ENCODE data around the gene CEND1. TPM values are rescaled to one million over a fixed set of nuclear protein-coding genes. Genes with fewer than 3 reads are reported as not detected.

Gene CEND1
- total and polyA plus RNA-seq, 2 of the 13 experiments (the other 11 are each of a cell fraction or from before 2014, with no cell fraction given): not detected

DNA sequence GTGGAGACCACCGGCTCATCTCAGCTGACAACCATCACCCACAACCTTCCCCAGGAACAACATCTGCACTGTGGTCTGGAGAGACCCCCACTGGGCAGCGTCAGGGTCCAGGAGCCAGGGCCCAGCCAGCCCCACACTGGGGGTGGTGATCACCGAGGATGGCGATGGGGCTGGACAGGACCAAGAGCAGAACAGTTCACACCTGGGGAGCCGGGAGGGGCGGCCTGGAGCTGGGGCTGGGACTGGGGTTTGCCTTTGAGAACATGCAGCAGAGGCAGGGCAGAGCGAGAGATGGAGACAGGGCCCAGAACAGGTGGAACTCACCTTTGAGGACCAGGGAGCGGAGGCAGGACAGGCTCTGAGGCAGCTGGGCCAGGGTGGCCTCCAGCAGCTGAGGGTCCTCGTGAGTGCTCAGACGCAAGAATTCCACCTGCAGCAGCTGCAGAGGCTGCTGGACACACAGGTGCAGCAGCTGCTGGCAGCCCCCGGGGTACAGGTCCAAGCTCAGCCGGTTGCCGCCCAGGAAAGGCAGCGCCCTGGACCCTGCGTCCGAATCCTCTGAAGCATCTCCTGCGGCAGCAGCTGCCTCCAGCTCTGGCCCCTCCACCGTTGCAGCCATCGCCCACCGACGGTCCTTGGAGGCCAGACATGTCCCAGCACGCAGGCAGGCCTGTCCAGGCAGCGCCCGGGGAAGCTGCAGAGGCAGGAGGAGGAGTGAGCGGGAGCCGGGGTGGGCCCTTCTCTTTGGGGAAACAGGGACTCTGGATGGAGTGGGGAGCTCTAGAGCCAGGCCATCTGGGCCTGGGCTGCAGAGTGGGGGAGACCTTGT, 14.1 kb upstream of the CEND1 start (continued):
- TF ChIP-seq, protein P1, sequence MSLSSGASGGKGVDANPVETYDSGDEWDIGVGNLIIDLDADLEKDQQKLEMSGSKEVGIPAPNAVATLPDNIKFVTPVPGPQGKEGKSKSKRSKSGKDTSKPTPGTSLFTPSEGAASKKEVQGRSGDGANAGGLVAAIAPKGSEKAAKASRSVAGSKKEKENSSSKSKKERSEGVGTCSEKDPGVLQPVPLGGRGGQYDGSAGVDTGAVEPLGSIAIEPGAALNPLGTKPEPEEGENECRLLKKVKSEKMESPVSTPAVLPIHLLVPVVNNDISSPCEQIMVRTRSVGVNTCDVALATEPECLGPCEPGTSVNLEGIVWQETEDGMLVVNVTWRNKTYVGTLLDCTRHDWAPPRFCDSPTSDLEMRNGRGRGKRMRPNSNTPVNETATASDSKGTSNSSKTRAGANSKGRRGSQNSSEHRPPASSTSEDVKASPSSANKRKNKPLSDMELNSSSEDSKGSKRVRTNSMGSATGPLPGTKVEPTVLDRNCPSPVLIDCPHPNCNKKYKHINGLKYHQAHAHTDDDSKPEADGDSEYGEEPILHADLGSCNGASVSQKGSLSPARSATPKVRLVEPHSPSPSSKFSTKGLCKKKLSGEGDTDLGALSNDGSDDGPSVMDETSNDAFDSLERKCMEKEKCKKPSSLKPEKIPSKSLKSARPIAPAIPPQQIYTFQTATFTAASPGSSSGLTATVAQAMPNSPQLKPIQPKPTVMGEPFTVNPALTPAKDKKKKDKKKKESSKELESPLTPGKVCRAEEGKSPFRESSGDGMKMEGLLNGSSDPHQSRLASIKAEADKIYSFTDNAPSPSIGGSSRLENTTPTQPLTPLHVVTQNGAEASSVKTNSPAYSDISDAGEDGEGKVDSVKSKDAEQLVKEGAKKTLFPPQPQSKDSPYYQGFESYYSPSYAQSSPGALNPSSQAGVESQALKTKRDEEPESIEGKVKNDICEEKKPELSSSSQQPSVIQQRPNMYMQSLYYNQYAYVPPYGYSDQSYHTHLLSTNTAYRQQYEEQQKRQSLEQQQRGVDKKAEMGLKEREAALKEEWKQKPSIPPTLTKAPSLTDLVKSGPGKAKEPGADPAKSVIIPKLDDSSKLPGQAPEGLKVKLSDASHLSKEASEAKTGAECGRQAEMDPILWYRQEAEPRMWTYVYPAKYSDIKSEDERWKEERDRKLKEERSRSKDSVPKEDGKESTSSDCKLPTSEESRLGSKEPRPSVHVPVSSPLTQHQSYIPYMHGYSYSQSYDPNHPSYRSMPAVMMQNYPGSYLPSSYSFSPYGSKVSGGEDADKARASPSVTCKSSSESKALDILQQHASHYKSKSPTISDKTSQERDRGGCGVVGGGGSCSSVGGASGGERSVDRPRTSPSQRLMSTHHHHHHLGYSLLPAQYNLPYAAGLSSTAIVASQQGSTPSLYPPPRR (CRISPR knock-in tag; IDR thresholded peaks at IDR 0.05; ENCODE audit: borderline replicate concordance): no peak
- TF ChIP-seq, protein P2, sequence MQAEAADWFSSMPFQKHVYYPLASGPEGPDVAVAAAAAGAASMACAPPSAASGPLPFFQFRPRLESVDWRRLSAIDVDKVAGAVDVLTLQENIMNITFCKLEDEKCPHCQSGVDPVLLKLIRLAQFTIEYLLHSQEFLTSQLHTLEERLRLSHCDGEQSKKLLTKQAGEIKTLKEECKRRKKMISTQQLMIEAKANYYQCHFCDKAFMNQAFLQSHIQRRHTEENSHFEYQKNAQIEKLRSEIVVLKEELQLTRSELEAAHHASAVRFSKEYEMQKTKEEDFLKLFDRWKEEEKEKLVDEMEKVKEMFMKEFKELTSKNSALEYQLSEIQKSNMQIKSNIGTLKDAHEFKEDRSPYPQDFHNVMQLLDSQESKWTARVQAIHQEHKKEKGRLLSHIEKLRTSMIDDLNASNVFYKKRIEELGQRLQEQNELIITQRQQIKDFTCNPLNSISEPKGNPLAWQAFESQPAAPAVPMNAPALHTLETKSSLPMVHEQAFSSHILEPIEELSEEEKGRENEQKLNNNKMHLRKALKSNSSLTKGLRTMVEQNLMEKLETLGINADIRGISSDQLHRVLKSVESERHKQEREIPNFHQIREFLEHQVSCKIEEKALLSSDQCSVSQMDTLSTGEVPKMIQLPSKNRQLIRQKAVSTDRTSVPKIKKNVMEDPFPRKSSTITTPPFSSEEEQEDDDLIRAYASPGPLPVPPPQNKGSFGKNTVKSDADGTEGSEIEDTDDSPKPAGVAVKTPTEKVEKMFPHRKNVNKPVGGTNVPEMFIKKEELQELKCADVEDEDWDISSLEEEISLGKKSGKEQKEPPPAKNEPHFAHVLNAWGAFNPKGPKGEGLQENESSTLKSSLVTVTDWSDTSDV (CRISPR knock-in tag; IDR thresholded peaks at IDR 0.05): no peak
- TF ChIP-seq SMAD1 (CRISPR knock-in tag; IDR thresholded peaks at IDR 0.05; ENCODE audit: borderline replicate concordance, low read depth) (no peak), THAP7 (CRISPR knock-in tag; IDR thresholded peaks at IDR 0.05) (no peak), ZNF772 (CRISPR knock-in tag; IDR thresholded peaks at IDR 0.05) (peak; percentile 12; the same call in 1 of the 2 replicates), BORCS8-MEF2B (CRISPR knock-in tag; IDR thresholded peaks at IDR 0.05) (no peak), IKZF4 (CRISPR knock-in tag; IDR thresholded peaks at IDR 0.05; ENCODE audit: borderline replicate concordance, low read depth, not compliant biosample characterization) (peak; percentile 22), ONECUT2 (CRISPR knock-in tag; IDR thresholded peaks at IDR 0.05) (no peak), SIX4 (CRISPR knock-in tag; IDR thresholded peaks at IDR 0.05) (no peak), AKAP8 (CRISPR knock-in tag; IDR thresholded peaks at IDR 0.05) (no peak), FOXA1 (IDR thresholded peaks at IDR 0.05) (no peak), FOXA1 (CRISPR knock-in tag; IDR thresholded peaks at IDR 0.05) (no peak), SP140L (CRISPR knock-in tag; IDR thresholded peaks at IDR 0.05; ENCODE audit: borderline replicate concordance) (no peak), ZBTB2 (CRISPR knock-in tag; IDR thresholded peaks at IDR 0.05; ENCODE audit: low read depth) (no peak), ISX (CRISPR knock-in tag; conservative IDR thresholded peaks at IDR 0.05) (no peak), KDM3A (CRISPR knock-in tag; IDR thresholded peaks at IDR 0.05; ENCODE audit: low read depth) (0 out of 2 replicates have a peak, but pooled peaks have one; percentile 11), ZNF501 (CRISPR knock-in tag; IDR thresholded peaks at IDR 0.05) (0 out of 2 replicates have a peak, but pooled peaks have one; percentile 30), SRF (IDR thresholded peaks at IDR 0.05; ENCODE audit: low read depth, low read length) (no peak), ZNF382 (CRISPR knock-in tag; IDR thresholded peaks at IDR 0.05; ENCODE audit: borderline replicate concordance) (no peak)

Data from HepG2 (cell line).